H1 (cell line): ENCODE data around the gene CEP128. TPM values are rescaled to one million over a fixed set of nuclear protein-coding genes. Genes with fewer than 3 reads are reported as not detected.

Experiments used
- CTCF ChIA-PET: fragments of 300-600 bp; sonication (Branson Sonifier 250); formaldehyde crosslinking; loops from one replicate; lab custom pipeline; 2021; ENCODE audit not compliant: partially characterized antibody; lab: Charles Lee
- POLR2A ChIA-PET: fragments of 300-600 bp; sonication (Branson Sonifier 250); formaldehyde crosslinking; loops from one replicate; lab custom pipeline; 2021; ENCODE audit warnings: inconsistent platforms; ENCODE audit not compliant: partially characterized antibody; lab: Charles Lee
- DNase-seq, 2 experiments: peaks; one replicate each; pipeline versions ENCODE4 v3.0.0 to v3.0.0-alpha.2; 2010 to 2022; ENCODE audit warnings: low spot score in 2 of 2, low read depth in 1 of 2, mixed read lengths in 1 of 2
- FAIRE-seq: peaks from 2 replicates; lab custom pipeline; 2011; peaks lifted over from hg19 to GRCh38; lab: Jason Lieb, UNC
- H2AFZ ChIP-seq: 2 replicates; pipeline ENCODE4 v1.8.1; 2012; ENCODE audit warnings: low read length, inconsistent platforms
- H2AK5ac ChIP-seq: 2 replicates; pipeline ENCODE4 v1.6.1; 2013; ENCODE audit warnings: low read depth, low read length
- H2BK120ac ChIP-seq: replicated peaks from 2 replicates; pipeline ENCODE3; 2013; ENCODE audit warnings: low read depth, low read length, inconsistent platforms
- H2BK12ac ChIP-seq: 2 replicates; pipeline ENCODE4 v1.6.1; 2013; ENCODE audit warnings: low read depth, low read length
- H2BK15ac ChIP-seq: 2 replicates; pipeline ENCODE4 v1.6.1; 2013; ENCODE audit warnings: low read length
- H2BK20ac ChIP-seq: 2 replicates; pipeline ENCODE4 v1.6.1; 2013; ENCODE audit warnings: low read length
- H2BK5ac ChIP-seq: 2 replicates; pipeline ENCODE4 v1.6.1; 2013; ENCODE audit warnings: low read depth, low read length
- H3K14ac ChIP-seq: 2 replicates; pipeline ENCODE4 v1.6.1; 2013; ENCODE audit warnings: inconsistent platforms; ENCODE audit not compliant: insufficient read length
- H3K18ac ChIP-seq: 2 replicates; pipeline ENCODE4 v1.6.1; 2013; ENCODE audit warnings: low read length; ENCODE audit errors: extremely low read depth
- H3K23ac ChIP-seq: 2 replicates; pipeline ENCODE4 v1.6.1; 2013; ENCODE audit warnings: inconsistent platforms; ENCODE audit not compliant: insufficient read length
- H3K23me2 ChIP-seq: 2 replicates; pipeline ENCODE4 v1.6.1; 2013; ENCODE audit warnings: low read depth, low read length
- H3K27ac ChIP-seq: 2 replicates; pipeline ENCODE4 v1.6.1; 2011; ENCODE audit warnings: low read depth, low read length, inconsistent platforms
- H3K27me3 ChIP-seq, 4 experiments: replicated peaks in 1 of 4; 1 replicate in 1 of 4; 2 replicates in 3 of 4; pipeline versions ENCODE4 v1.6.1 to v1.8.1; 2011 to 2013; ENCODE audit warnings: low read length in 3 of 4, mild to moderate bottlenecking in 3 of 4, inconsistent platforms in 2 of 4, mixed read lengths in 2 of 4, moderate library complexity in 1 of 4; ENCODE audit not compliant: control insufficient read depth in 3 of 4, insufficient read depth in 3 of 4; ENCODE audit errors: extremely low read depth in 1 of 4
- H3K36me3 ChIP-seq, 4 experiments: 2 replicates each; pipeline versions ENCODE4 v1.6.1 to v1.8.1; 2011 to 2013; ENCODE audit warnings: mild to moderate bottlenecking in 4 of 4, low read length in 3 of 4, moderate library complexity in 2 of 4, control low read depth in 1 of 4, inconsistent platforms in 1 of 4; ENCODE audit not compliant: insufficient read depth in 4 of 4, control insufficient read depth in 2 of 4
- H3K4ac ChIP-seq: replicated peaks from 2 replicates; pipeline ENCODE3; 2013; ENCODE audit warnings: low read length, low read depth, mixed read lengths, inconsistent platforms; ENCODE audit not compliant: insufficient read length
- H3K4me1 ChIP-seq, 4 experiments: replicated peaks in 1 of 4; 1 replicate in 1 of 4; 2 replicates in 3 of 4; pipeline versions ENCODE4 v1.6.1 to v1.8.1; 2011 to 2013; ENCODE audit warnings: low read length in 3 of 4, inconsistent platforms in 2 of 4, mixed read lengths in 1 of 4; ENCODE audit not compliant: insufficient read depth in 4 of 4, control insufficient read depth in 3 of 4
- H3K4me2 ChIP-seq, 2 experiments: 2 replicates each; pipeline versions ENCODE4 v1.6.1 to v1.8.1; 2011 to 2013; ENCODE audit warnings: low read depth in 2 of 2, low read length in 2 of 2, control low read depth in 1 of 2, inconsistent platforms in 1 of 2, mild to moderate bottlenecking in 1 of 2; ENCODE audit not compliant: insufficient read depth in 1 of 2
- H3K4me3 ChIP-seq, 4 experiments: fragments of 200-600, 300-600 bp in 1 of 4; sonication (generic), shearing (Covaris generic), sonication (Bioruptor Twin) in 1 of 4; 2 replicates each; pipeline versions ENCODE4 v1.5.1 to v1.8.1; 2011 to 2016; ENCODE audit warnings: low read length in 4 of 4, low read depth in 3 of 4, control low read depth in 2 of 4, inconsistent platforms in 2 of 4, mild to moderate bottlenecking in 2 of 4, mixed read lengths in 1 of 4, moderate library complexity in 1 of 4; ENCODE audit not compliant: insufficient read depth in 2 of 4; ENCODE audit errors: extremely low read depth in 1 of 4
- H3K56ac ChIP-seq: replicated peaks from 2 replicates; pipeline ENCODE3; 2013; ENCODE audit warnings: low read depth, mild to moderate bottlenecking, mixed read lengths, low read length, inconsistent platforms; ENCODE audit not compliant: insufficient read length
- H3K79me1 ChIP-seq: 2 replicates; pipeline ENCODE4 v1.6.1; 2013; ENCODE audit warnings: low read depth, low read length, control low read depth
- H3K79me2 ChIP-seq, 2 experiments: 2 replicates each; pipeline versions ENCODE4 v1.6.1 to v1.8.1; 2012 to 2013; ENCODE audit warnings: low read length in 2 of 2, mild to moderate bottlenecking in 2 of 2, inconsistent platforms in 1 of 2; ENCODE audit not compliant: insufficient read depth in 2 of 2, control insufficient read depth in 1 of 2
- H3K9ac ChIP-seq, 4 experiments: replicated peaks in 1 of 4; 1 replicate in 1 of 4; 2 replicates in 3 of 4; pipeline versions ENCODE4 v1.6.1 to v1.8.1; 2011 to 2013; ENCODE audit warnings: low read depth in 3 of 4, low read length in 3 of 4, control low read depth in 2 of 4, mild to moderate bottlenecking in 2 of 4, moderate library complexity in 2 of 4, inconsistent platforms in 1 of 4; ENCODE audit errors: extremely low read depth in 1 of 4
- H3K9me3 ChIP-seq, 2 experiments: 2 replicates each; pipeline versions ENCODE4 v1.6.1 to v1.8.1; 2012 to 2013; ENCODE audit warnings: mild to moderate bottlenecking in 2 of 2, moderate library complexity in 2 of 2, control low read depth in 1 of 2, inconsistent platforms in 1 of 2, low read depth in 1 of 2, low read length in 1 of 2, mixed read lengths in 1 of 2; ENCODE audit not compliant: insufficient read depth in 2 of 2
- H4K20me1 ChIP-seq, 2 experiments: replicated peaks in 1 of 2; 2 replicates each; pipeline versions ENCODE3 to v1.8.1; 2011 to 2013; ENCODE audit warnings: inconsistent platforms in 2 of 2, low read length in 2 of 2, mild to moderate bottlenecking in 1 of 2; ENCODE audit not compliant: insufficient read depth in 2 of 2, control insufficient read depth in 1 of 2
- H4K5ac ChIP-seq: 2 replicates; pipeline ENCODE4 v1.6.1; 2013; ENCODE audit warnings: low read length, low read depth, mixed read lengths, inconsistent platforms; ENCODE audit not compliant: insufficient read length
- H4K8ac ChIP-seq: 2 replicates; pipeline ENCODE4 v1.8.0; 2013; ENCODE audit warnings: mild to moderate bottlenecking, moderate library complexity, low read length, inconsistent platforms; ENCODE audit not compliant: insufficient read depth; ENCODE audit errors: extremely low read depth
- H4K91ac ChIP-seq: replicated peaks from 2 replicates; pipeline ENCODE3; 2013; ENCODE audit warnings: low read length, mixed read lengths, inconsistent platforms; ENCODE audit not compliant: insufficient read length
- CBX5 ChIP-seq: fragments of 300-800, 300-1000 bp; sonication (generic); IDR thresholded peaks from 2 replicates; pipeline ENCODE4 v1.7.1; 2016; ENCODE audit warnings: antibody characterized with exemption, low read length, low read depth
- EP300 ChIP-seq, 2 experiments: IDR thresholded peaks; 1 replicate in 1 of 2; 2 replicates in 1 of 2; pipeline ENCODE4 v1.6.1; 2011 to 2012; ENCODE audit warnings: low read depth in 2 of 2, low read length in 2 of 2, mild to moderate bottlenecking in 2 of 2, borderline replicate concordance in 1 of 2, inconsistent platforms in 1 of 2, moderate library complexity in 1 of 2
- KDM5A ChIP-seq: fragments of 200-600 bp; IDR thresholded peaks from 2 replicates; pipeline ENCODE4 v1.7.1; 2012; ENCODE audit warnings: mild to moderate bottlenecking, low read length, inconsistent platforms, mixed read lengths
- POU5F1 ChIP-seq: IDR thresholded peaks from 2 replicates; pipeline ENCODE4 v1.6.1; 2011; ENCODE audit warnings: low read depth, mild to moderate bottlenecking, low read length, moderate library complexity
- RAD21 ChIP-seq, 2 experiments: IDR thresholded peaks in 1 of 2; conservative IDR thresholded peaks in 1 of 2; 2 replicates each; pipeline ENCODE4 v1.6.1; 2011; ENCODE audit warnings: low read depth in 2 of 2, low read length in 2 of 2, improper control_type of control experiment in 1 of 2, inconsistent platforms in 1 of 2, mild to moderate bottlenecking in 1 of 2, moderate library complexity in 1 of 2
- SIRT6 ChIP-seq: IDR thresholded peaks from one replicate; pipeline ENCODE4 v1.7.1; 2012; ENCODE audit warnings: low read length, inconsistent platforms
- ZNF274 ChIP-seq: IDR thresholded peaks from 2 replicates; pipeline ENCODE4 v1.7.0; 2012; ENCODE audit warnings: low read length, borderline replicate concordance; ENCODE audit errors: extremely low read depth
- WGBS, 2 experiments: shearing (Covaris generic) in 1 of 2; methylation state at CpG; one replicate each; pipeline versions ENCODE4 v1.1.6 to v1.1.7; 2013 to 2015; ENCODE audit warnings: low lambda C conversion rate in 2 of 2, mixed read lengths in 2 of 2, inconsistent platforms in 1 of 2, low coverage in 1 of 2, missing lambda C conversion rate in 1 of 2; ENCODE audit not compliant: insufficient replicate concordance in 2 of 2, insufficient coverage in 1 of 2, insufficient read length in 1 of 2; ENCODE audit errors: extremely low coverage in 1 of 2, missing lambda C conversion rate in 1 of 2; 5-methylcytosine and 5-hydroxymethylcytosine counted together
- long read RNA-seq, 2 experiments: library from RNA in 1 of 2; library from capped mRNA in 1 of 2; stranded (forward); transcript quantifications; one replicate each; pipeline ENCODE4 v2.0.0, GENCODE V29; 2021; ENCODE audit warnings: inconsistent platforms in 1 of 2
- polyA minus RNA-seq, 3 experiments: library from RNA; depleted of rRNA, polyadenylated mRNA; stranded (reverse); fragments of >200 nt; gene quantifications; 1 replicate in 2 of 3; 2 replicates in 1 of 3; pipeline ENCODE4 v1.2.3, GENCODE V29; 2011
- polyA plus RNA-seq, 7 experiments: library from polyadenylated mRNA; depleted of rRNA in 3 of 7; stranded (reverse) in 5 of 7; unstranded in 2 of 7; fragments of >200 nt in 5 of 7; fragments of 200-250 nt in 2 of 7; gene quantifications; 1 replicate in 5 of 7; 2 replicates in 1 of 7; 4 replicates in 1 of 7; pipeline versions ENCODE4 v1.2.1 to v1.2.3, GENCODE V29; 2011 to 2013; ENCODE audit warnings: missing spikeins in 2 of 7, mixed read lengths in 2 of 7
- total RNA-seq: library from RNA; stranded (reverse); fragmentation: NEBNext Ultra II Directional; extraction: Animal tissue kit (Norgen Biotek cat#: 25700); gene quantifications from 2 replicates; pipeline ENCODE4 v1.2.1, GENCODE V29; 2021

CEP128 gene
- total RNA-seq: 16.9 and 17.0 TPM in 2 replicates
- polyA plus RNA-seq (2011; rRNA removed): 1.7 and 1.9 TPM in 2 replicates
- 2.6 TPM for polyA plus RNA-seq (2011; cell fraction: cytosol; rRNA removed)
- polyA plus RNA-seq (2011; cell fraction: nucleus; rRNA removed): 11.1 TPM
- 5.3 to 9.9 TPM (median 6.9 TPM) in 4 replicates for polyA plus RNA-seq (2012, experiment 1 of 2)
- polyA plus RNA-seq (2012, experiment 2 of 2): 0.52 TPM
- 5.4 TPM for polyA plus RNA-seq (2013, experiment 1 of 2)
- 5.0 TPM for polyA plus RNA-seq (2013, experiment 2 of 2)
- 18.9 and 19.1 TPM in 2 replicates for polyA minus RNA-seq (2011; rRNA and poly(A)+ RNA removed)
- polyA minus RNA-seq (2011; cell fraction: cytosol; rRNA and poly(A)+ RNA removed): 6.7 TPM
- 55.3 TPM for polyA minus RNA-seq (2011; cell fraction: nucleus; rRNA and poly(A)+ RNA removed)
- long read RNA-seq, experiment 1, full-length matches to known transcripts: 1 of 9 reads
- long read RNA-seq, experiment 1, partial matches to known transcripts: 2 of 9 reads
- long read RNA-seq, experiment 1, other reads (novel, unspliced or antisense): 6 of 9 reads
- long read RNA-seq, experiment 2, partial matches to known transcripts: 7 of 10 reads
- long read RNA-seq, experiment 2, other reads (novel, unspliced or antisense): 3 of 10 reads

DNA sequence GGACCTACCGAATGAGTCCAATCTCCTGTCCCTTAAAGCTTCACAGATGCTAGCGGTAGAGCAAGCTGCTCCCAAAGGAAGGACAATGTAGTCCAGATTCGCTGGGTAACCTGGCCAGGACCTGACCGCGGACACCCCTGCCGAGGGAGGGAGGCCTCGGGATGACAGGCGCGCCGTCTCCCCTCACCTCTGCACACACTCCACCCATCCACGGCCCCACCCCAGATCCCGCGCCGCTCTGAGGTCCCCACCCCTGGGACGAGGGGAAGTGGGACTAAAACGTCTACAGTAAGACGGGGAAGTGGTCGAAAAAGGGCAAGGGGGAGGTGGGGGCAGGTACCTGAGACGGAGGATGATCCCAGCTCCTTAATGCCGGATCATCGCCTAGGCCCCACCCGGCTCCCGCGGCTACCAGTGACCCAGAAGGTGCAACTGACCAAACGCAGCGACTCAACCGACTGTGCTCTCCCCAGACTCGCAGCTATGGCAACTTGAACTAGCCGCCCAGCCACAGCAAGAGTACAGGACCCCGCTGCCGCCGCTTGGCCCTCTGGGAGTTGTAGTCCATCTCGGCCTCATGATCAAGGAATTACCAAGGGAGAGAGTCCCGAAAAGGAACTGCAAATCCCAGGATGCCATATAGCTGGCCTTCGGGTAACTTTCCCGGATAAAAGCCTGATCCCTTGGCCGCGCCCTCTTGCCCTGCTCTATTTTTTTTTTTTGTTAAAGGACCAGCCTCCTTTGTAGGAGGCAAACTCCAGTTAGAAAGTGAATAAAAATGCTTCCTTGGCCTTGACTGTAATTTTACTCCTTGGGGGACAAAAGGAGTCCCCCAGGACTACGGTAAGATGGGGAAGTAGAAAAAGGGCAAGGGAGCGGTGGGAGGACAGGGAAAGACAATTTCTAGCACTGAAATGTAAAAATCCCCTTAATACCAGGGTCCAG is at the start of gene CEP128:
Gene CEP128, minus strand, starts transcription at position 498 of the 945 bp plus-strand sequence.
- H3K9ac ChIP-seq: peak within 1 kb of the TSS; percentile 28 to 50 (median 41); a peak in 6 of 7 replicates
- POLR2A ChIA-PET: interaction anchor here (0.8 to 1.3 kb wide), 5 partner anchors 14 to 280 kb away, joined by 3 to 5 read pairs (median 3); partner anchors contain the start of genes GTF2A1 and TSHR
- H3K23ac ChIP-seq: no peak within 1 kb of the TSS
- 2% methylated on average over 36 of the region's 40 CpGs; no CpG with 5 or more reads in 1 of the 2 experiments for WGBS, 2 experiments
- H3K4me3 ChIP-seq: peak within 1 kb of the TSS; percentile 76 to 91 (median 82)
- no peaks in the 10 kb centered on the region for H4K20me1 ChIP-seq
- no peaks in the 10 kb centered on the region for H3K9me3 ChIP-seq
- no peaks in the 10 kb centered on the region; a peak in 1 of 7 replicates for H3K4me1 ChIP-seq
- H2BK12ac ChIP-seq: no peak within 1 kb of the TSS
- H2BK120ac ChIP-seq: no peak within 1 kb of the TSS
- H2BK20ac ChIP-seq: no peak within 1 kb of the TSS
- peak within 1 kb of the TSS; percentile 99 for H2AFZ ChIP-seq
- peak within 1 kb of the TSS; percentile 33 for H3K27ac ChIP-seq
- no peak within 1 kb of the TSS for H2BK15ac ChIP-seq
- no peak within 1 kb of the TSS for H4K91ac ChIP-seq
- H2AK5ac ChIP-seq: no peak within 1 kb of the TSS
- DNase-seq: peak; percentile 93 to 94
- 0 out of 2 replicates have a peak within 1 kb of the TSS, but pooled peaks have one; percentile 36 for H4K8ac ChIP-seq
- no peaks in the 10 kb centered on the region for H3K79me1 ChIP-seq
- no peak within 1 kb of the TSS for H2BK5ac ChIP-seq
- H3K4me2 ChIP-seq: peak within 1 kb of the TSS; percentile 77 to 82
- no peaks in the 10 kb centered on the region for H3K27me3 ChIP-seq
- no peak within 1 kb of the TSS for H3K14ac ChIP-seq
- H4K5ac ChIP-seq: peak within 1 kb of the TSS; percentile 49
- CTCF ChIA-PET: interaction anchor here (0.6 to 1.6 kb wide), 12 partner anchors 9 to 307 kb away, joined by 3 to 8 read pairs (median 4); no protein-coding TSS in a partner anchor
- H3K79me2 ChIP-seq: peaks cover 0 to 8% of the 10 kb centered on the region in 2 experiments; a peak in 3 of 4 replicates
- H3K18ac ChIP-seq: no peak within 1 kb of the TSS; the same call in 1 of the 2 replicates
- no peaks in the 10 kb centered on the region for H3K23me2 ChIP-seq
- FAIRE-seq: peak; percentile 87
- no peak within 1 kb of the TSS for H3K56ac ChIP-seq
- no peaks in the 10 kb centered on the region; a peak in 1 of 8 replicates for H3K36me3 ChIP-seq
- H3K4ac ChIP-seq: peak within 1 kb of the TSS; percentile 11
- no peak for TF ChIP-seq RAD21 (IDR thresholded peaks at IDR 0.05 in 1 of 2, conservative IDR thresholded peaks at IDR 0.05 in 1 of 2; ENCODE audit: low read depth in 2 of 2, low read length in 2 of 2)
- TF ChIP-seq POU5F1: no peak
- no peak for TF ChIP-seq ZNF274
- TF ChIP-seq KDM5A: no peak
- no peak for TF ChIP-seq CBX5
- TF ChIP-seq EP300 (IDR thresholded peaks at IDR 0.05; ENCODE audit: borderline replicate concordance in 1 of 2, low read depth in 2 of 2, low read length in 2 of 2): no peak
- TF ChIP-seq SIRT6: no peak
